GM12878 (cell line): ENCODE results near the gene HAUS7. TPM values are rescaled to one million over a fixed set of nuclear protein-coding genes. Genes with fewer than 3 reads are reported as not detected.

Experiments used
- ATAC-seq: fragments of 200-7000 bp; cut with Tn5 transposase; 3 replicates; pipeline ENCODE4 v1.9.1; 2020; ENCODE audit warnings: mild to moderate bottlenecking, moderate library complexity
- BruUV-seq: library from RNA; stranded (reverse); fragments of 400-500 nt; replicated peaks from 2 replicates; lab custom pipeline; 2021; lab: Mats Ljungman, UMichigan
- CTCF ChIA-PET: fragments of 300-600 bp; sonication (Branson Sonifier 250); formaldehyde crosslinking; extraction: SDS; loops from one replicate; lab custom pipeline; 2021; ENCODE audit warnings: inconsistent platforms; lab: Yijun Ruan, JAX
- POLR2A ChIA-PET: fragments of 350-600 bp; formaldehyde crosslinking; extraction: SDS; loops from one replicate; lab custom pipeline; 2021; ENCODE audit warnings: inconsistent platforms; lab: Charles Lee
- RAD21 ChIA-PET: fragments of 300-600 bp; sonication (Branson Sonifier 250); formaldehyde crosslinking; loops from one replicate; lab custom pipeline; 2023; ENCODE audit warnings: antibody characterized with exemption; ENCODE audit not compliant: unreplicated experiment; lab: Charles Lee
- SMC1A ChIA-PET: fragments of 300-600 bp; sonication (Branson Sonifier 250); formaldehyde crosslinking; loops from one replicate; lab custom pipeline; 2023; ENCODE audit not compliant: unreplicated experiment, uncharacterized antibody; lab: Charles Lee
- DNase-seq: peaks from one replicate; pipeline ENCODE4 v3.0.0-alpha.2; 2011; ENCODE audit warnings: low read depth, low spot score
- FAIRE-seq: peaks from 3 replicates; lab custom pipeline; 2011; peaks lifted over from hg19 to GRCh38; lab: Jason Lieb, UNC
- H2AFZ ChIP-seq: 2 replicates; pipeline ENCODE4 v1.6.0; 2011; ENCODE audit warnings: low read depth, low read length, control low read depth; ENCODE audit not compliant: control insufficient read depth
- H3K27ac ChIP-seq: 2 replicates; pipeline ENCODE4 v1.5.1; 2011; ENCODE audit warnings: control low read depth; ENCODE audit not compliant: control insufficient read depth, insufficient read depth
- H3K27me3 ChIP-seq, 2 experiments: replicated peaks in 1 of 2; 2 replicates each; pipeline versions ENCODE4 v1.6.0 to v1.6.1; 2011; ENCODE audit warnings: low read length in 1 of 2; ENCODE audit not compliant: control insufficient read depth in 2 of 2, insufficient read depth in 2 of 2
- H3K36me3 ChIP-seq, 2 experiments: 2 replicates each; pipeline ENCODE4 v1.5.1; 2011; ENCODE audit warnings: low read length in 1 of 2; ENCODE audit not compliant: control insufficient read depth in 2 of 2, insufficient read depth in 2 of 2
- H3K4me1 ChIP-seq: 2 replicates; pipeline ENCODE4 v1.6.1; 2011; ENCODE audit warnings: mild to moderate bottlenecking, low read length, moderate library complexity, mixed read lengths; ENCODE audit not compliant: control insufficient read depth, insufficient read depth
- H3K4me2 ChIP-seq: 2 replicates; pipeline ENCODE4 v1.6.0; 2011; ENCODE audit warnings: control low read depth; ENCODE audit not compliant: control insufficient read depth, insufficient read depth
- H3K4me3 ChIP-seq: fragments of 200-600 bp; sonication (generic); 2 replicates; pipeline ENCODE4 v1.5.1; 2016
- H3K79me2 ChIP-seq: 2 replicates; pipeline ENCODE4 v1.6.0; 2011; ENCODE audit warnings: low read length; ENCODE audit not compliant: control insufficient read depth, insufficient read depth
- H3K9ac ChIP-seq: 2 replicates; pipeline ENCODE4 v1.8.0; 2011; ENCODE audit warnings: low read length, control low read depth, mixed read lengths; ENCODE audit not compliant: control insufficient read depth, insufficient read depth
- H3K9me3 ChIP-seq: replicated peaks from 3 replicates; pipeline ENCODE4 v1.5.1; 2011; ENCODE audit warnings: mild to moderate bottlenecking, low read length; ENCODE audit not compliant: control insufficient read depth, insufficient read depth
- H4K20me1 ChIP-seq: 2 replicates; pipeline ENCODE4 v1.6.0; 2011; ENCODE audit not compliant: control insufficient read depth, insufficient read depth
- ATF7 ChIP-seq: fragments of 450-650 bp; IDR thresholded peaks from 2 replicates; pipeline ENCODE4 v1.6.1; 2016; ENCODE audit warnings: low read depth, mild to moderate bottlenecking
- BACH1 ChIP-seq: fragments of 450-650 bp; IDR thresholded peaks from 2 replicates; pipeline ENCODE4 v1.6.1; 2017; ENCODE audit warnings: mild to moderate bottlenecking, borderline replicate concordance
- BHLHE40 ChIP-seq, 2 experiments: fragments of 450-650 bp in 1 of 2; IDR thresholded peaks; 2 replicates each; pipeline ENCODE4 v1.6.1; 2011 to 2017; ENCODE audit warnings: low read depth in 2 of 2, borderline replicate concordance in 1 of 2, improper control_type of control experiment in 1 of 2, low read length in 1 of 2, mild to moderate bottlenecking in 1 of 2
- CHD4 ChIP-seq: fragments of 200-600 bp; sonication (generic); IDR thresholded peaks from 2 replicates; pipeline ENCODE4 v1.6.1; 2016; ENCODE audit warnings: mild to moderate bottlenecking
- CREM ChIP-seq: IDR thresholded peaks from 2 replicates; pipeline ENCODE4 v1.6.1; 2014; ENCODE audit warnings: antibody characterized with exemption, low read depth
- EGR1 ChIP-seq, 2 experiments: IDR thresholded peaks; 1 replicate in 1 of 2; 2 replicates in 1 of 2; pipeline ENCODE4 v1.6.1; 2011 to 2012; ENCODE audit warnings: low read depth in 2 of 2, low read length in 2 of 2, borderline replicate concordance in 1 of 2, mild to moderate bottlenecking in 1 of 2, moderate library complexity in 1 of 2
- EP300 ChIP-seq, 2 experiments: fragments of 150-350 bp in 1 of 2; IDR thresholded peaks; 2 replicates each; pipeline ENCODE4 v1.6.1; 2011 to 2012; ENCODE audit warnings: low read depth in 2 of 2, low read length in 2 of 2, borderline replicate concordance in 1 of 2, improper control_type of control experiment in 1 of 2, inconsistent platforms in 1 of 2; ENCODE audit not compliant: control insufficient read depth in 1 of 2
- GABPA ChIP-seq: IDR thresholded peaks from 2 replicates; pipeline ENCODE4 v1.6.1; 2014; ENCODE audit warnings: antibody characterized with exemption, low read depth, mild to moderate bottlenecking, inconsistent platforms
- JUND ChIP-seq: IDR thresholded peaks from 2 replicates; pipeline ENCODE4 v1.6.1; 2012; ENCODE audit warnings: low read depth, mild to moderate bottlenecking, low read length, improper control_type of control experiment, moderate library complexity
- KAT2A ChIP-seq: conservative IDR thresholded peaks from 2 replicates; pipeline ENCODE4 v1.6.1; 2011; ENCODE audit warnings: low read depth, low read length; ENCODE audit not compliant: control insufficient read depth
- NFYB ChIP-seq: IDR thresholded peaks from 2 replicates; pipeline ENCODE4 v1.6.1; 2011; ENCODE audit warnings: low read depth, mild to moderate bottlenecking, low read length, improper control_type of control experiment, moderate library complexity; ENCODE audit not compliant: insufficient read depth
- NRF1 ChIP-seq: conservative IDR thresholded peaks from 2 replicates; pipeline ENCODE4 v1.6.1; 2011; ENCODE audit warnings: mild to moderate bottlenecking, low read depth, low read length, improper control_type of control experiment
- PAX8 ChIP-seq: fragments of 450-650 bp; IDR thresholded peaks from 2 replicates; pipeline ENCODE4 v1.6.1; 2017; ENCODE audit warnings: mild to moderate bottlenecking, moderate library complexity
- POLR2A ChIP-seq: IDR thresholded peaks from 2 replicates; pipeline ENCODE4 v1.6.1; 2011; ENCODE audit warnings: low read depth, mild to moderate bottlenecking, low read length
- RELA ChIP-seq: fragments of 450-650 bp; IDR thresholded peaks from 2 replicates; pipeline ENCODE4 v1.8.0; 2014; ENCODE audit warnings: borderline replicate concordance; ENCODE audit not compliant: partially characterized antibody
- RFX5 ChIP-seq: IDR thresholded peaks from 2 replicates; pipeline ENCODE4 v1.6.1; 2011; ENCODE audit warnings: low read depth, low read length, improper control_type of control experiment
- SREBF1 ChIP-seq: IDR thresholded peaks from 2 replicates; pipeline ENCODE4 v1.6.1; 2012; ENCODE audit warnings: mild to moderate bottlenecking, low read length
- SUZ12 ChIP-seq: fragments of 200-600 bp; sonication (generic); IDR thresholded peaks from one replicate; pipeline ENCODE4 v1.6.1; 2018; ENCODE audit warnings: antibody characterized with exemption, mild to moderate bottlenecking; ENCODE audit not compliant: unreplicated experiment
- TARDBP ChIP-seq: IDR thresholded peaks from 2 replicates; pipeline ENCODE4 v1.6.1; 2016; ENCODE audit warnings: borderline replicate concordance
- ZNF207 ChIP-seq: fragments of 450-650 bp; IDR thresholded peaks from 2 replicates; pipeline ENCODE4 v1.6.1; 2014; ENCODE audit warnings: antibody characterized with exemption, mild to moderate bottlenecking, borderline replicate concordance
- ZNF24 ChIP-seq: fragments of 450-650 bp; IDR thresholded peaks from 2 replicates; pipeline ENCODE4 v1.6.1; 2017; ENCODE audit warnings: antibody characterized with exemption, mild to moderate bottlenecking
- WGBS: methylation state at CpG from one replicate; pipeline ENCODE4 v1.1.6; 2016; ENCODE audit warnings: low lambda C conversion rate; ENCODE audit not compliant: insufficient replicate concordance, insufficient coverage; ENCODE audit errors: missing lambda C conversion rate; 5-methylcytosine and 5-hydroxymethylcytosine counted together
- in situ Hi-C: fragments of 300-500 bp; cut with MboI; formaldehyde crosslinking; loops from 9 replicates; pipeline ENCODE4 v1.14.3; 2018; ENCODE audit warnings: mixed read lengths
- intact Hi-C: fragments of 100-400 bp; cut with micrococcal nuclease; formaldehyde crosslinking; loops from one replicate; pipeline ENCODE4 v1.14.2; 2022; ENCODE audit not compliant: unreplicated experiment
- polyA plus RNA-seq, 11 experiments: library from polyadenylated mRNA; depleted of rRNA in 4 of 11; unstranded in 6 of 11; stranded (reverse) in 5 of 11; fragments of >200 nt; fragmentation: Nextera tagmentation in 4 of 11; fragmentation: Illumina TruSeq in 1 of 11; extraction: Ambion mirVana in 4 of 11; extraction: Trizol in 1 of 11; gene quantifications; 1 replicate in 1 of 11; 2 replicates in 10 of 11; pipeline versions ENCODE4 v1.2.1 to v1.2.3, GENCODE V29; 2011 to 2016; ENCODE audit warnings: inconsistent platforms in 2 of 11, missing spikeins in 2 of 11, low read depth in 1 of 11
- total RNA-seq, 4 experiments: library from RNA; depleted of rRNA in 3 of 4; stranded (reverse); fragments of >200 nt in 3 of 4; fragmentation: Illumina TruSeq in 1 of 4; extraction: Trizol in 1 of 4; gene quantifications; 2 replicates each; pipeline versions ENCODE4 v1.2.1 to v1.2.3, GENCODE V29; 2013 to 2021
- TF ChIP-seq, protein P1 (sequence below): fragments of 450-650 bp; IDR thresholded peaks from 2 replicates; pipeline ENCODE4 v1.6.1; 2014; ENCODE audit warnings: mild to moderate bottlenecking

HAUS7 gene
- total and polyA plus RNA-seq, 10 of the 15 experiments (the other 5 are each of a cell fraction or from before 2014, with no cell fraction given), result 6.7 to 63.3 (median 24.1) TPM

DNA sequence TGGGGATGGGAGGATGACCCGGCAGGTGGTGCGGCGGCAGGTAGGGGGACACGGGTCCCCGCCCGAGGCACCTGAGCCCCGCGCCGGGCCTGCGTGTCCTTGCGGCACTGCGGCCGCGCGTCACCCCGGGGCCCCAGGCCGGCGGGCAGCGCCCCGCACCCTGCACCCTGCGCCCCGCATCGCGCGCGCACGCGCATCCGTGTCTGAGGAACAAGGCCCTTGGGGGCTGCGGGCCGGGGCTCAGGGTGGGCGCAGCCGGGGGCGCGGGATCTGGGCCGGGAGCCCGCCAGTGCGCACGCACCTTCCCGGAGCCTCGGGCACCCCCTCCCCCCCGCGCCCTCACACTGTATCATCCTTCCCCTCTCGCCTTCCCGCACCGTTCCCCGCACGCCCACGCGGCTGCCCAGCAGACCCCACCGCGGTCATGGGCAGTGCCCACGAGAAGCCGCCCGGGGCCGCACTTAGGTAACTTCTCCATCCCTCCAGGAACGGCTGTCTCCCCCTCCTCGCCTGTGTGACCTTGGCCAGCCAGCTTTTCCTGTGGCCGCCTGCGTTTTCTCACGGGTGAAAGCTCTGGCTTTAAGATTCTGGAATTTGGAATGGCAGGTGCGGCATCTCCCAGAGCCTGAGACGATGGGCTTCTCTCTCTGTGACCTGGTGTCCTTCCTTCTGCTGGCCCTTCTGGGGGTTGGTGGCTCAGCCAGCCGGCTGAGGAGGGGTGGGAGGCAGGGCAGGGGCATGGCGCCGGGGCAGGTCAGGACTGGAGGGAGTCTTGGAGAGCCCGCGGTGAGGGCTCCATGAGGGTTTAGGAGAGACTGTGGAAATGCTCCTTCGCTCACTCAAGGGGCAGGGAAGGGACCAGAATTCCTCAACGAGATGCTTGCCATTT is 47.8 kb upstream of the HAUS7 start:
- CTCF ChIA-PET, result no interaction called here

DNA sequence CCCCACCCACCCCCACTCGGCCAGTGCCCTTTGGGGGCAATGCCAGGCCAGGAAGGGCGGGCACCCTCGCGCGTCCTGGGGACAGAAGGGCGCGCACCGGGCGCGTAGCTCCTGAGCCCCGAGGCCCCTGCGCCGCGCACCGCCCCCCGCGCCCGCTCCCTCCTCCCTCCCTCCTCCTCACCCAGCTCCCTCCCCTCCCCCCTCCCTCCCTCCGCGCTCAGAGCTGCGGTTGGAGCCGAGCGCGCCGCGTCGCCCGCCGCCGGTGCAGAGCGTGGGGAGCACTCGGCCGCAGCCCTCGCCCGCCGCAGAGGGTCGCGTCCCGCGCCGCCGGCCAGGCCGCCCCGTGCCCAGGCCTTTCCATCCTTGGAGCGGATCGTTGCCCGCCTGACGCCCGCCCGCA is 47.0 kb upstream of the HAUS7 start, which contains the start of gene ATP2B3:
TSS of gene ATP2B3 (plus strand) at position 220 of the 400 bp plus-strand sequence. CDS start 18,606 bp downstream, outside the sequence.
- BruUV-seq, result no TSS peak
- 31% methylated on average over 9 of the region's 50 CpGs for WGBS
- H3K9me3 ChIP-seq, result no peaks in the 10 kb centered on the region; the same call in 2 of the 3 replicates
- H3K27me3 ChIP-seq, result no peaks in the 10 kb centered on the region
- H3K4me1 ChIP-seq, result no peaks in the 10 kb centered on the region
- CTCF ChIA-PET, result no interaction called here
- RAD21 ChIA-PET, result no interaction called here
- no peak within 1 kb of the TSS for H3K9ac ChIP-seq
- no peaks in the 10 kb centered on the region for H4K20me1 ChIP-seq
- in situ Hi-C loops, result no loop called here
- ATAC-seq (no peak), FAIRE-seq (no peak), DNase-seq (no peak)
- SMC1A ChIA-PET, result no interaction called here
- POLR2A ChIA-PET, result no interaction called here
- H3K4me2 ChIP-seq, result no peak within 1 kb of the TSS
- no peak within 1 kb of the TSS for H3K4me3 ChIP-seq
- intact Hi-C loops, result no loop called here
- H3K79me2 ChIP-seq, result no peaks in the 10 kb centered on the region
- H3K36me3 ChIP-seq, result no peaks in the 10 kb centered on the region
- TF ChIP-seq GABPA, result no peak
- no peak for TF ChIP-seq ZNF207
- TF ChIP-seq RFX5, result no peak
- TF ChIP-seq NFYB, result no peak
- TF ChIP-seq, protein P1, sequence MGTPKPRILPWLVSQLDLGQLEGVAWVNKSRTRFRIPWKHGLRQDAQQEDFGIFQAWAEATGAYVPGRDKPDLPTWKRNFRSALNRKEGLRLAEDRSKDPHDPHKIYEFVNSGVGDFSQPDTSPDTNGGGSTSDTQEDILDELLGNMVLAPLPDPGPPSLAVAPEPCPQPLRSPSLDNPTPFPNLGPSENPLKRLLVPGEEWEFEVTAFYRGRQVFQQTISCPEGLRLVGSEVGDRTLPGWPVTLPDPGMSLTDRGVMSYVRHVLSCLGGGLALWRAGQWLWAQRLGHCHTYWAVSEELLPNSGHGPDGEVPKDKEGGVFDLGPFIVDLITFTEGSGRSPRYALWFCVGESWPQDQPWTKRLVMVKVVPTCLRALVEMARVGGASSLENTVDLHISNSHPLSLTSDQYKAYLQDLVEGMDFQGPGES, result no peak
- TF ChIP-seq PAX8, result no peak
- TF ChIP-seq BHLHE40 (IDR thresholded peaks at IDR 0.05; ENCODE audit: borderline replicate concordance in 1 of 2, low read depth in 2 of 2, low read length in 1 of 2), result no peak
- TF ChIP-seq KAT2A, result no peak
- TF ChIP-seq ATF7, result no peak
- no peak for TF ChIP-seq EP300 (IDR thresholded peaks at IDR 0.05; ENCODE audit: borderline replicate concordance in 1 of 2, control insufficient read depth in 1 of 2, low read depth in 2 of 2, low read length in 2 of 2)
- H2AFZ ChIP-seq, result no peak within 1 kb of the TSS
- H3K27ac ChIP-seq, result no peak within 1 kb of the TSS

More for the DNA sequence above, 47.8 kb upstream of the HAUS7 start:
- no peaks in the 10 kb centered on the region; the same call in 2 of the 3 replicates for H3K9me3 ChIP-seq
- H3K27ac ChIP-seq, result no peak overlapping the region
- H2AFZ ChIP-seq, result no peak overlapping the region
- H3K4me2 ChIP-seq, result no peak overlapping the region
- no peaks in the 10 kb centered on the region for H3K4me1 ChIP-seq
- FAIRE-seq (no peak), DNase-seq (no peak), ATAC-seq (no peak)
- in situ Hi-C loops (no loop called here), intact Hi-C loops (no loop called here)
- H4K20me1 ChIP-seq, result no peaks in the 10 kb centered on the region
- no peaks in the 10 kb centered on the region for H3K79me2 ChIP-seq
- no peaks in the 10 kb centered on the region for H3K36me3 ChIP-seq
- TF ChIP-seq JUND, result no peak
- TF ChIP-seq RELA, result no peak
- TF ChIP-seq ZNF24, result no peak
- TF ChIP-seq SREBF1, result no peak
- no peak for TF ChIP-seq CHD4
- no peak for TF ChIP-seq BHLHE40 (IDR thresholded peaks at IDR 0.05; ENCODE audit: borderline replicate concordance in 1 of 2, low read depth in 2 of 2, low read length in 1 of 2)
- TF ChIP-seq TARDBP, result no peak
- TF ChIP-seq BACH1, result no peak
- TF ChIP-seq EGR1 (IDR thresholded peaks at IDR 0.05; ENCODE audit: borderline replicate concordance in 1 of 2, low read depth in 2 of 2, low read length in 2 of 2), result no peak
- no peak for TF ChIP-seq POLR2A
- TF ChIP-seq CREM, result no peak
- TF ChIP-seq SUZ12, result no peak
- TF ChIP-seq KAT2A, result no peak
- no peak for TF ChIP-seq NRF1
- ChIA-PET POLR2A (no interaction called here), RAD21 (no interaction called here), SMC1A (no interaction called here)
- H3K4me3 ChIP-seq, result no peak overlapping the region
- H3K9ac ChIP-seq, result no peak overlapping the region
- WGBS, result 60% methylated on average over 41 of the region's 70 CpGs
- no peaks in the 10 kb centered on the region for H3K27me3 ChIP-seq
- no TSS peak for BruUV-seq
